HCT116 (cell line): ENCODE measurements around the gene RAB3GAP2.

Experiments
- CEBPB ChIP-seq: IDR thresholded peaks from 2 replicates; pipeline ENCODE4 v1.6.1; 2012; ENCODE audit warnings: low read depth
- CTCF ChIP-seq, 3 experiments: fragments of 200-600 bp in 1 of 3; sonication (generic) in 1 of 3; IDR thresholded peaks in 2 of 3; conservative IDR thresholded peaks in 1 of 3; 2 replicates each; pipeline ENCODE4 v1.5.1; 2012 to 2017; ENCODE audit warnings: low read depth in 2 of 3, low read length in 2 of 3, antibody characterized with exemption in 1 of 3, borderline replicate concordance in 1 of 3, control low read depth in 1 of 3, mild to moderate bottlenecking in 1 of 3, mixed read lengths in 1 of 3, mixed run types in 1 of 3, moderate library complexity in 1 of 3; ENCODE audit not compliant: insufficient read depth in 1 of 3
- ELF1 ChIP-seq: IDR thresholded peaks from 2 replicates; pipeline ENCODE4 v1.6.1; 2012; ENCODE audit warnings: low read depth, borderline replicate concordance
- EZH2phosphoT487 ChIP-seq: fragments of 200-600 bp; IDR thresholded peaks from 2 replicates; pipeline ENCODE4 v1.6.1; 2018; ENCODE audit warnings: antibody characterized with exemption, borderline replicate concordance
- JUND ChIP-seq: IDR thresholded peaks from 2 replicates; pipeline ENCODE4 v1.6.1; 2012
- POLR2A ChIP-seq: IDR thresholded peaks from 2 replicates; pipeline ENCODE4 v1.7.0; 2011; ENCODE audit warnings: borderline replicate concordance; ENCODE audit not compliant: insufficient read depth, insufficient read length; ENCODE audit errors: extremely low read depth
- POLR2AphosphoS5 ChIP-seq: IDR thresholded peaks from 2 replicates; pipeline ENCODE4 v1.6.1; 2011; ENCODE audit warnings: mild to moderate bottlenecking, low read depth, low read length, moderate library complexity
- REST ChIP-seq: IDR thresholded peaks from 2 replicates; pipeline ENCODE4 v1.6.1; 2012; ENCODE audit warnings: low read depth
- SIN3A ChIP-seq: IDR thresholded peaks from 2 replicates; pipeline ENCODE4 v1.6.1; 2012; ENCODE audit warnings: low read depth
- SP1 ChIP-seq: IDR thresholded peaks from 2 replicates; pipeline ENCODE4 v1.6.1; 2012; ENCODE audit warnings: low read depth
- SRF ChIP-seq: IDR thresholded peaks from 2 replicates; pipeline ENCODE4 v1.6.1; 2012; ENCODE audit warnings: low read depth
- TCF7L2 ChIP-seq: IDR thresholded peaks from 2 replicates; pipeline ENCODE4 v1.7.0; 2011; ENCODE audit warnings: borderline replicate concordance, inconsistent platforms; ENCODE audit not compliant: insufficient read depth, insufficient read length; ENCODE audit errors: extremely low read depth
- YY1 ChIP-seq: IDR thresholded peaks from 2 replicates; pipeline ENCODE4 v1.6.1; 2011; ENCODE audit warnings: low read length, low read depth, moderate library complexity, mild to moderate bottlenecking; ENCODE audit not compliant: insufficient replicate concordance; ENCODE audit errors: extremely low read depth

GRCh38 chr1:220290140-220290761 is 18.0 kb upstream of the RAB3GAP2 start:
- no peak for TF ChIP-seq TCF7L2
- TF ChIP-seq REST: no peak
- no peak for TF ChIP-seq ELF1
- TF ChIP-seq POLR2A: no peak
- no peak for TF ChIP-seq JUND
- no peak for TF ChIP-seq POLR2AphosphoS5
- no peak for TF ChIP-seq SP1
- TF ChIP-seq EZH2phosphoT487: no peak
- no peak for TF ChIP-seq CTCF (IDR thresholded peaks at IDR 0.05 in 2 of 3, conservative IDR thresholded peaks at IDR 0.05 in 1 of 3; ENCODE audit: borderline replicate concordance in 1 of 3, insufficient read depth in 1 of 3, low read depth in 2 of 3, low read length in 2 of 3)
- TF ChIP-seq SIN3A: no peak
- TF ChIP-seq CEBPB: no peak
- TF ChIP-seq YY1: no peak
- no peak for TF ChIP-seq SRF
